Measurements from ENCODE around the gene S1PR5.

Gene S1PR5

DNA sequence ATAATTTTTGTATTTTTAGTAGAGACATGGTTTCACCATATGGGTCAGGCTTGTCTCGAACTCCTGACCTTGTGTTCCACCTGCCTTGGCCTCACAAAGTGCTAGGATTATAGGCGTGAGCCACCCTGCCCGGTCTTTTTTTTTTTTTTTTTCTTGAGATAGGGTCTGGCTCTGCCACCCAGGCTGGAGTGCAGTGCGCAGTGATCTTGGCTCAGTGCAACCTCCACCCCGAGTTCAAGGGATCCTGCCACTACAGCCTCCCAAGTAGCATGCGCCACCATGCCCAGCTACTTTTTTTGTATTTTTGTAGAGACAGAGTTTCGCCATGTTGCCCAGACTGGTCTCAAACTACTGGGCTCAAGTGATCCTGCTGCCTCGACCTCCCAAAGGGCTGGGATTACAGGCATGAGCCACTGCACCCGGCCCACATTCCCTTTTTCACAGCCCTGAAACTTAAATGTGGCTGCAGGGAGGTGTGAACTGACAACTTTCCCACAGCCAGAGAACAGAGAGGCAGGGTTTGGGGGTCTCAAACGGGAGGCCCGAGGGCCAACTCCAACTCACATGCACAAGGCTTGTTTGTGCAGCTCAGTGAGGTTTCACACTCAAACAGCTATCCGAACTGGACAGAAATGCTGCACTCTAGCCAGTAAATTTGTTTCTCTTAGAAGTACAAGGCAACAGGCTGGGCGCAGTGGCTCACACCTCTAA, 4.4 kb upstream of the S1PR5 start:
- H3K4me1 ChIP-seq (ENCODE audit: control insufficient read depth, insufficient read depth, low read length), result no peaks in the 10 kb centered on the region
- peaks cover 29% of the 10 kb centered on the region for H3K27me3 ChIP-seq (ENCODE audit: control insufficient read depth, insufficient read depth, low read length)
- H3K9ac ChIP-seq (ENCODE audit: low read depth, low read length), result no peak overlapping the region
- no peaks in the 10 kb centered on the region for H3K9me3 ChIP-seq (ENCODE audit: control insufficient read depth, insufficient read depth, low read length)
- H3K36me3 ChIP-seq (ENCODE audit: control insufficient read depth, insufficient read depth, low read length), result no peaks in the 10 kb centered on the region
- no peak overlapping the region for H3K4me3 ChIP-seq (ENCODE audit: low read depth, low read length)

DNA sequence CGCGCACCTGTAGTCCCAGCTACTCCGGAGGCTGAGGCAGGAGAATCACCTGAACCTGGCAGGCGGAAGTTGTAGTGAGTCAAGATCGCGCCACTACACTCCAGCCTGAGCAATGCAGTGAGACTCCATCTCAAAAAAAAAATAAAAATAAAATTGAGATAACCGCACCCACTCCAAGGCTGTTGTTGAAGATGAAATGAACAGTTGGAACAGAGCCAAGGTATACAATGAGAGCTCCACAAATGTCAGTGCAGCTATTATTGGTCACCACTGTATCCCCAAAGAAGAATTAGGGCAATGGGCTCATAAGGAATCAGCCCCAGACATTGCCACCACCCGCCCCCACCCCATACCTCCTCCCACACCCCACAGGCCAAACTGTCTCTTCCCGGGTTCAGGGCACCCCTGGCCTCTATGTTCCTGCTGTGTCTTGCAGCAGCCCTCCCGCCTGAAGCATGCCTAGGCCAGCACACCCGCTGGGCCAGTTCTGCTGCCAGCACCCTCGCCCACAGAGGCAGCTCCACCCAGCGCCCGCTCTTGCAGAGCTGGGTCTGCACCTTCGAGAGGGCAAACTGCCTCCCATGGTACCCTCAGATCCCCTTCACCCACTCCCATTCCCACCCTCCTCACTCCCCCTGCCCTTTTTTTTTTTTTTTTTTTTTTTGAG, 3.5 kb upstream of the S1PR5 start:
- Histone ChIP-seq H3K36me3 (ENCODE audit: control insufficient read depth, insufficient read depth, low read length) (no peaks in the 10 kb centered on the region), H3K9ac (ENCODE audit: low read depth, low read length) (no peak overlapping the region), H3K9me3 (ENCODE audit: control insufficient read depth, insufficient read depth, low read length) (no peaks in the 10 kb centered on the region), H3K4me3 (ENCODE audit: low read depth, low read length) (no peak overlapping the region), H3K27me3 (ENCODE audit: control insufficient read depth, insufficient read depth, low read length) (peaks cover 37% of the 10 kb centered on the region), H3K4me1 (ENCODE audit: control insufficient read depth, insufficient read depth, low read length) (no peaks in the 10 kb centered on the region)

DNA sequence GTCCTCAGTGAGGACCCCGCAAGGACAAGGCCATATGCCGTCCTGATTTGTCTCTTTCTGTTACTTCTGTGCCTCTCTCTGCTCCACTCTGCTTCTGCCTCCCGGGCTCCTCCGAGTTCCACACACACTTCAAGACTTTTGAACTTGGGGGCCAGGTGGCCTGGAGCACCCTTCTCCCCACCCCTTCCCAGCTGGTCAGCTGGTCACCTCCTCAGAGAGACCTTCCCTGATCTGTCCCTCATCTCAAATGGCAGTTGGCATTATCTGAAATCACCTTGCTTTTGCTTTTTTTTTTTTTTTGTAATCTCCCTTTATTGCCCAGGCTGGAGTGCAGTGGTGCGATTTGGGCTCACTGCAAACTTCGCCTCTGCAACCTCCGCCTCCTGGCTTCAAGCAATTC, 2.2 kb upstream of the S1PR5 start:
- Histone ChIP-seq H3K27me3 (ENCODE audit: control insufficient read depth, insufficient read depth, low read length) (peaks cover 51% of the 10 kb centered on the region), H3K9ac (ENCODE audit: low read depth, low read length) (no peak overlapping the region)

DNA sequence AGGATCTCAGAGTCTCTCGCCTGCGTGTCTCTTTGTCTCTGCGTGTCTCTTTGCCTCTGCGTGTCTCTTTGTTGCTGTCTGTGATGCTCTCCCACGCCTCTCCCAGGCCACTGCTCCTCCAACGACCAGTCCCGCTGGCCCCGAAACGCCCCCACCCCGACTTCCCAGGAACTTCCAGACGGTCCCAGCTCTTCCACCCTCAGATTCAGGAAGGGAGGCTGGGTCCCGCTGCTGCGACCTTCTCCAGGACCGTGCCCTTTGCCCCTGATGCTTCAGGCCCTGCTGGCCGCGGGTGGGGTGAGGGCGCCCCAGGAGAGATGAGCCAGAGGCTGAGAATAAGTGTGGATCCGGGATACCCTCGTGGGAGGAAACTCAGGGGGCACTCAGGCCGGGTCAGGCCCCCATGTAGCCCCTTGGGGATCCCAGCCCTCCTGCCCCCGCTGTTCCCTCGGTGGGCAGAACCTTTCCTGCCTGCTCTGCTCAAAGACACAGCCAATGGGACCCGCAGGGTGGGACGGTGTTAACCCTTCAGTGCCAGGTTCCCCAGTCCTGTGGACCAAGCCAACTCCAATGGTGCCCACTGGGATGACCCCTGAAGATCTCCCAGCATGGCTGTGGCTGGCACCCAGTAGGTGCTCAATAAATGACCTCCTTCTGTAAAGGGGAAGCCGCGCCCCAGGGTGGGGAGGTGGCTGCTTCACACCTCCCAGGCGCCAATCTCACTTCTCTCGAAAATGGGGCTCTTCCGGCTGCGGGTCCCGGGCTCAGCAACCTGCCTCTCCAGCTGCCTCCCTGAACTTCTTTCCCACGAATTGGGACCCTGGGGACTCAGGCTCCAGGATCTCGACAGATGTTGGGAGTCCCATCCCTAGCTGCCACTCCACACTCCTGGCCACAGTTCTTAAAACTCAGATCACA, 1.5 kb upstream of the S1PR5 start:
- peak overlapping the region; percentile 76 for H3K4me3 ChIP-seq (ENCODE audit: low read depth, low read length)
- no peaks in the 10 kb centered on the region for H3K36me3 ChIP-seq (ENCODE audit: control insufficient read depth, insufficient read depth, low read length)
- no peaks in the 10 kb centered on the region for H3K4me1 ChIP-seq (ENCODE audit: control insufficient read depth, insufficient read depth, low read length)
- peaks cover 58% of the 10 kb centered on the region for H3K27me3 ChIP-seq (ENCODE audit: control insufficient read depth, insufficient read depth, low read length)
- H3K9ac ChIP-seq (ENCODE audit: low read depth, low read length), result no peak overlapping the region
- no peaks in the 10 kb centered on the region for H3K9me3 ChIP-seq (ENCODE audit: control insufficient read depth, insufficient read depth, low read length)

More for the DNA sequence above, 2.2 kb upstream of the S1PR5 start:
- no peaks in the 10 kb centered on the region for H3K9me3 ChIP-seq (ENCODE audit: control insufficient read depth, insufficient read depth, low read length)
- H3K36me3 ChIP-seq (ENCODE audit: control insufficient read depth, insufficient read depth, low read length), result no peaks in the 10 kb centered on the region
- H3K4me1 ChIP-seq (ENCODE audit: control insufficient read depth, insufficient read depth, low read length), result no peaks in the 10 kb centered on the region
- H3K4me3 ChIP-seq (ENCODE audit: low read depth, low read length), result no peak overlapping the region

DNA sequence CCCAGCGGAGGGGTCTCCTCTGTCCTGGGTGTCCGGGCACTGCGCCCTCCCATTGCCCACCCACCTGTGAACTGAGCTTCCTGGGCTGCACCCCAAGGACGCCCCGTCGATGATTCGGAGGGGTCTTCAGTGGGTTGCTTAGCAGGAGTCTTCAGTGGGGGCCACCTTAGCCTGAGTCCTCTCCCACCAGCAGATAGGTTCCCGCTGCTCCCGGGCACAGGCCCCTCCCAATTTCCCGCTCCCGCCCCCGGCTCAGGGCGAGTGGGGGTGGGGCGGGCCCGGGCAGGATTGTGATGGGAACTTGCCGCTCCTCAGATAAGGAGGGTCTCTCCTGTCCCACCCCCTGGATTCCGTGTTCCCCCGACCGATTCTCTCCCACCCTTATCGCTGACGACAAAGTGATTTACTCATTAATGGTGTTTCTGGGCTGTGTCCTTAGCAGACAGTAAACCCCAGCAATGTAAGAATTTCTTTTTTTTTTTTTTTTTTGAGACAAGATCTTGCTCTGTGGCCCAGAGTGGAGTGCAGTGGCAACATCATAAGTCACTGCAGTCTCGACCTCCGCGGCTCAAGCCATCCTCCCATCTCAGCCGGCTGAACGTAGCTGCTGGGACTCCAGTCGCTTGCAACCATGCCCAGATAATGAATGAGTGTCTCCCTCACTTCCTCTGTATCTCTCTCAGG, 655 bp upstream of the S1PR5 start:
- peaks cover 66% of the 10 kb centered on the region for H3K27me3 ChIP-seq (ENCODE audit: control insufficient read depth, insufficient read depth, low read length)
- peak overlapping the region; percentile 24 for H3K9ac ChIP-seq (ENCODE audit: low read depth, low read length)

DNA sequence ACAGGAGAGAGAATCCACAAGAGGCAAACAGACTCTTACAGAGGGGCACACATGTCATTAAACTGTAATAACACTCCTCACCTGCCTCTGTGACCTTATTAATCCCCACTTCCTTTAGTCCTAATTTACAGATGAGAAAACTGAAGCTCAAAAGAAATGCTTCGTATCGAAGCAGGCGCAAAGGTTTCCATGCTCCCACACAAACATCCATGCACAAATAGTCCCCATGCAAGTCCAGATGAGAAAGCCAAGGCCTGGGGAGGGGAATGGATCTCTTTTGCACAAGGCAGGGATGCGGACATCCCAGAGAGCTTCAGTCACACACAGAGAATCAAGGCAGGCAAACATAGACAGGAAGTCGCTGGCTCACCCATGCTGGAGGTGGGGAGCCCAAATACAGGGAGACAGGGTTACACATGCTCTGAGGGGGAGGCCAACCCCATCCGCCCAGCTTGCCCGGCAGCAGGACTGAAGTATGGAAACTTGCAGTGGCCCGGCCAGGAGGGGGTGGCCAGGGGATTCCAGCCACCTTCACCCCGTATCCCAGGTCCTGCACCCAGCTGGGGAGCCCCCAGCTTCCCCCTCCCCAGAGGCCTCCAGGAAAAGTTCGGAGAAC, 468 bp downstream of the S1PR5 start:
- peak overlapping the region; percentile 54 for H3K9ac ChIP-seq (ENCODE audit: low read depth, low read length)
- H3K36me3 ChIP-seq (ENCODE audit: control insufficient read depth, insufficient read depth, low read length), result no peaks in the 10 kb centered on the region
- no peaks in the 10 kb centered on the region for H3K9me3 ChIP-seq (ENCODE audit: control insufficient read depth, insufficient read depth, low read length)
- H3K4me3 ChIP-seq (ENCODE audit: low read depth, low read length), result peak overlapping the region; percentile 76
- peaks cover 76% of the 10 kb centered on the region for H3K27me3 ChIP-seq (ENCODE audit: control insufficient read depth, insufficient read depth, low read length)
- H3K4me1 ChIP-seq (ENCODE audit: control insufficient read depth, insufficient read depth, low read length), result no peaks in the 10 kb centered on the region

More for the DNA sequence above, 655 bp upstream of the S1PR5 start:
- H3K9me3 ChIP-seq (ENCODE audit: control insufficient read depth, insufficient read depth, low read length), result no peaks in the 10 kb centered on the region
- no peaks in the 10 kb centered on the region for H3K36me3 ChIP-seq (ENCODE audit: control insufficient read depth, insufficient read depth, low read length)
- H3K4me1 ChIP-seq (ENCODE audit: control insufficient read depth, insufficient read depth, low read length), result no peaks in the 10 kb centered on the region
- H3K4me3 ChIP-seq (ENCODE audit: low read depth, low read length), result peak overlapping the region; percentile 76

DNA sequence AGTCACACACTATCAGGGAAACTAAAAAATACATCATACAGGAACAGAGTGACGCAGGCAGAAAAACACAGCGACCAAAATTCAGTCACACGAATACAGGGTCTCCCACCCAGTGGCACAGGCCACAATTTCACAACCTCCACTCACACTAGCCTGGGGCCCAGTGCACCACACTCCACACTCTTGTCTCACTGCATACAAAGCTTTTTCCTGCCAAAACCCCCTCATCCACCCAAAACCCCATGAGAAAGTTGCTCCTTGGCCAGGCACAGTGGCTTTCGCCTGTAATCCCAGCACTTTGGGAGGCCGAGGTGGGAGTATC, 1.2 kb downstream of the S1PR5 start:
- H3K9me3 ChIP-seq (ENCODE audit: control insufficient read depth, insufficient read depth, low read length), result no peaks in the 10 kb centered on the region
- no peaks in the 10 kb centered on the region for H3K36me3 ChIP-seq (ENCODE audit: control insufficient read depth, insufficient read depth, low read length)
- no peaks in the 10 kb centered on the region for H3K4me1 ChIP-seq (ENCODE audit: control insufficient read depth, insufficient read depth, low read length)
- no peak overlapping the region for H3K9ac ChIP-seq (ENCODE audit: low read depth, low read length)
- H3K27me3 ChIP-seq (ENCODE audit: control insufficient read depth, insufficient read depth, low read length), result peaks cover 76% of the 10 kb centered on the region
- H3K4me3 ChIP-seq (ENCODE audit: low read depth, low read length), result no peak overlapping the region

DNA sequence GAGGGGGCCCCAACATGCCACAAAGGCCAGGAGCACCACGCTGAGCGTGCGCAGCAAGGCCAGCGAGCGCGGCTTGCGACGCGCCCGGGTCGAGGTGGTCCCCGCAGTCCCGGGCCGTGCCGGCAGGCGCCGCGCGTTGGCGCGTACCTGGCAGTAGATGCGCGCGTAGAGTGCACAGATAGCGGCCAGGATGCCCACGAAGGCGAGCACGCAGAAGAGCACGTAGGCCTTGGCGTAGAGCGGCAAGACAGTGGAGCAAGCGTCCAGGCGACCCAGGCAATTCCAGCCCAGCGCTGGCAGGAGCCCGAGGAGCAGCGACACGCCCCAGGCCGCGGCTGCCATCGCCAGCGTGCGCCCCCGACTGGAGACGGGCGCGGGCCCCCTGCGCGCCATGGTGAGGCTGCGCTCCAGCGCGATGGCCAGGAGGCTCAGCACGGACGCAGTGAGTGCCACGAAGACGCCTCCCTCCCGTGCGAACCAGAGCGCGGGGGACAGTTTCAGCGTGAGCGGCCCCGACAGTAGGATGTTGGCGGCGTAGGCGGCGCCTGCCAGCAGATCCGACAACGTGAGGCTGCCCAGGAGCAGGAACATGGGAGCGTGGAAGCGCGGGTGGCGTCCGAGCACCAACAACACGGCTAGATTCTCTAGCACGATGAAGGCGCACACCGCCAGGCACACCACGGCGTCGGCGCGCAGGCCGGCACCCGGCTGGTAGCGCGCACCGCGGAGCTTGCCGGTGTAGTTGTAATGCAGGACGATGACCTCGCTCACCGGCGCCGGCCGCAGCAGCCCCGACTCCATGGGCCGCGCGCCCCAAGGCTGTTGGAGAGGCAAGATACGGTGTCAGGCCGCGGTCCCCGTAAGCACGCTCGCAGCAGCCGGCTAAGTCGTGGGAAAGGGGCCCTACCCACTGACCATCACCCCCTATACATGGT, 2.8 kb downstream of the S1PR5 start:
- no peaks in the 10 kb centered on the region for H3K4me1 ChIP-seq (ENCODE audit: control insufficient read depth, insufficient read depth, low read length)
- peak overlapping the region; percentile 47 for H3K9ac ChIP-seq (ENCODE audit: low read depth, low read length)
- peaks cover 75% of the 10 kb centered on the region for H3K27me3 ChIP-seq (ENCODE audit: control insufficient read depth, insufficient read depth, low read length)
- H3K4me3 ChIP-seq (ENCODE audit: low read depth, low read length), result peak overlapping the region; percentile 61
- no peaks in the 10 kb centered on the region for H3K36me3 ChIP-seq (ENCODE audit: control insufficient read depth, insufficient read depth, low read length)
- no peaks in the 10 kb centered on the region for H3K9me3 ChIP-seq (ENCODE audit: control insufficient read depth, insufficient read depth, low read length)

DNA sequence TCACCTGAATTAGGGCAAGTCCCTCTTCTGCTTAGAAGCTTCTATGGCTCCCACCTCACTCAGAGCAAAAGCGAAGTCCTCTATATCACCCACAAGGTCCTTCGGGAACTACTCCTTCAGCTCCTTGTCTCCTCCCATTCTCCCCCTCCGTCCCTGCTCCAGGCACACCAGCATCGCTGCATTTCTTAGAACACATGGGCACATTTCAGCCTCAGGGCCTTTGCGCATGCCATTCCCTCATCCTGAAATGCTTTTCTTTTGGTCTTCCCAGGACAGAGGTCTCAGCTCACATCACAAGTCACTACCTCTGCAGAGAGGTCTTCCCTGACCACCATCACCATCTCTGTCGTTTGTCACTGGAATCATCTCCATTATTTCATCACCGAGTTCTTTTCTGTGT, 4.0 kb downstream of the S1PR5 start:
- H3K9me3 ChIP-seq (ENCODE audit: control insufficient read depth, insufficient read depth, low read length), result no peaks in the 10 kb centered on the region
- peak overlapping the region; percentile 61 for H3K4me3 ChIP-seq (ENCODE audit: low read depth, low read length)
- H3K36me3 ChIP-seq (ENCODE audit: control insufficient read depth, insufficient read depth, low read length), result no peaks in the 10 kb centered on the region
- no peak overlapping the region for H3K9ac ChIP-seq (ENCODE audit: low read depth, low read length)
- H3K27me3 ChIP-seq (ENCODE audit: control insufficient read depth, insufficient read depth, low read length), result peaks cover 62% of the 10 kb centered on the region
- no peaks in the 10 kb centered on the region for H3K4me1 ChIP-seq (ENCODE audit: control insufficient read depth, insufficient read depth, low read length)

DNA sequence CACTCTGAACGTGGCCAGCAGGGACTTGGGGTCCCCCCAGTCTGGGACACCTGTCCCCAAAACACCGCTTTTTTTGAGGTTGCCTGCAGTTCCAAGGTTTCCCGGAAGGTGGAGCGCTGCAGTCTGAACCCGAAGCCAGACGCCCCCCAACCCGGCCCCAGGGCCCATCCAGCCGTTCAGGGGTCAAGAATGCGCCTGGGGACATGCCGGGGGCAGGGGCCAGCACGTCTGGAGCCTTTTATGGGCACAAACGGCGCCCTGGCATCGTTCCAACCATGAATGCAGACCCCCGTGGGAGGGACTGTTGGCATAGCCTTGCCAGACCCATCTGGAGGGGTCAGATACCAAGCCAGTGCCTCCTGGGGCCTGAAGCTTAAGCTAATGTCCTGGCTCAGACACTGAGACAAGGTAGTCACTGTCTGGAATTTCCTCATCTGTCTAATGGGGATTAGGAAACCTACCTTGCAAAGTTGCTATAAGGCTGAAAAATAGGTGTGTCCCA, 6.9 kb downstream of the S1PR5 start:
- Histone ChIP-seq H3K4me1 (ENCODE audit: control insufficient read depth, insufficient read depth, low read length) (no peaks in the 10 kb centered on the region), H3K36me3 (ENCODE audit: control insufficient read depth, insufficient read depth, low read length) (no peaks in the 10 kb centered on the region), H3K4me3 (ENCODE audit: low read depth, low read length) (no peak overlapping the region), H3K9ac (ENCODE audit: low read depth, low read length) (no peak overlapping the region), H3K27me3 (ENCODE audit: control insufficient read depth, insufficient read depth, low read length) (peaks cover 35% of the 10 kb centered on the region), H3K9me3 (ENCODE audit: control insufficient read depth, insufficient read depth, low read length) (no peaks in the 10 kb centered on the region)
